ENCODE data around the gene CYP11A1. TPM values are rescaled to one million over a fixed set of nuclear protein-coding genes. Genes with fewer than 3 reads are reported as not detected.

Gene CYP11A1
- total RNA-seq, 2 donors from 2014 or later = not detected

DNA sequence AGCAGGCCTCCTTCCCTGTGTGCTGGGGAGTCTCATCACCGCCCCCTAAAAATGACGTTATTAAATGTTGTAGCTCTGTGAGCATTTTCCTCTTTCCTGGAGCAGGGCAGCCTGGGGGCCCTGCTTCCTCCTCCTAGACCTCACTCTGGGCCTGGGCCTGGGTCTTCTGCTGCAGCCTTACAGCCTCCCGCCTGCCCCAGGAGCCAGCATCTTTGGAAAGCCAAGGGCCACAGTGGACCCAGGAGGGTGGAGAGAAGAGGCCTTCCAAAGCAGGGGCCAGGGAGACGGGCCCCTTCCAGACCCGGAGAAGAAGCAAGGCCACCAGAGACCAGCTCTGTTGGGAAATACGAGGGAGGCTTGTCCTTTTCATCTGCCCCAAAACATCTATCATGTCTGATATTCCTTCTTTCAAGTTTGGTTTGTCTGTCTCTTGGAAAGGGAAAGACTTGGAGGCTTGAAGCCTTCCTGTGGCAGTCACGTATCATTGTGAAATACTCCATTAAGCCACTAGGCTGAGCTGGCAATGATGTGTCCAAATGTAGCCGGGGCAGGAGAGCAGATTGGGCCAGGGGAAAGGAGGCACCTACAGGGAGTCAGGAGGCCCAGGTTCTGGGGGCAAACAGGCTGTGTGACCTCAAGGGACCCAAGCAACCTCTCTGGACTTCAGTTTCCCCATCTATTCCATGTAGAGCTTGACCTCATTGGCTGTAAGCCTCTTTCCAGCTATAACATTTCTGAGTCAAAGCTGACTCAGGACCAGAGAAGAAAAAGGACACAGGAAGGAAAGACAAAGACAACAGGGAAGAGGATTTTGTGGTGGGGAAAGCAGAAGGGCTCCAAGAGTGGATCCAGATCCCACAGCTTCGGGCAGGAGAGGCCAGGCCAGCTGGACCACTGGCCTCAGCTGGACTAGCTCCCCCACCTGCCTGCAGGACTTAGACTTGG lies 31.1 kb downstream of the CYP11A1 start:
- ATAC-seq (ENCODE audit: insufficient number of reproducible peaks, low FRiP score, low read depth) (no peak), DNase-seq (ENCODE audit: low spot score) (no peak)
- H3K4me1 ChIP-seq (ENCODE audit: control insufficient read depth in 1 of 2, low read depth in 2 of 2) = no peaks in the 10 kb centered on the region
- no peaks in the 10 kb centered on the region for H3K36me3 ChIP-seq
- no peak overlapping the region for H3K27ac ChIP-seq
- H3K9me3 ChIP-seq = no peaks in the 10 kb centered on the region
- H3K27me3 ChIP-seq (replicated peaks; ENCODE audit: insufficient read depth) = no peaks in the 10 kb centered on the region
- TF ChIP-seq, protein P1, sequence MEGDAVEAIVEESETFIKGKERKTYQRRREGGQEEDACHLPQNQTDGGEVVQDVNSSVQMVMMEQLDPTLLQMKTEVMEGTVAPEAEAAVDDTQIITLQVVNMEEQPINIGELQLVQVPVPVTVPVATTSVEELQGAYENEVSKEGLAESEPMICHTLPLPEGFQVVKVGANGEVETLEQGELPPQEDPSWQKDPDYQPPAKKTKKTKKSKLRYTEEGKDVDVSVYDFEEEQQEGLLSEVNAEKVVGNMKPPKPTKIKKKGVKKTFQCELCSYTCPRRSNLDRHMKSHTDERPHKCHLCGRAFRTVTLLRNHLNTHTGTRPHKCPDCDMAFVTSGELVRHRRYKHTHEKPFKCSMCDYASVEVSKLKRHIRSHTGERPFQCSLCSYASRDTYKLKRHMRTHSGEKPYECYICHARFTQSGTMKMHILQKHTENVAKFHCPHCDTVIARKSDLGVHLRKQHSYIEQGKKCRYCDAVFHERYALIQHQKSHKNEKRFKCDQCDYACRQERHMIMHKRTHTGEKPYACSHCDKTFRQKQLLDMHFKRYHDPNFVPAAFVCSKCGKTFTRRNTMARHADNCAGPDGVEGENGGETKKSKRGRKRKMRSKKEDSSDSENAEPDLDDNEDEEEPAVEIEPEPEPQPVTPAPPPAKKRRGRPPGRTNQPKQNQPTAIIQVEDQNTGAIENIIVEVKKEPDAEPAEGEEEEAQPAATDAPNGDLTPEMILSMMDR (IDR thresholded peaks at IDR 0.05) = no peak
- no peak overlapping the region for H3K4me3 ChIP-seq

DNA sequence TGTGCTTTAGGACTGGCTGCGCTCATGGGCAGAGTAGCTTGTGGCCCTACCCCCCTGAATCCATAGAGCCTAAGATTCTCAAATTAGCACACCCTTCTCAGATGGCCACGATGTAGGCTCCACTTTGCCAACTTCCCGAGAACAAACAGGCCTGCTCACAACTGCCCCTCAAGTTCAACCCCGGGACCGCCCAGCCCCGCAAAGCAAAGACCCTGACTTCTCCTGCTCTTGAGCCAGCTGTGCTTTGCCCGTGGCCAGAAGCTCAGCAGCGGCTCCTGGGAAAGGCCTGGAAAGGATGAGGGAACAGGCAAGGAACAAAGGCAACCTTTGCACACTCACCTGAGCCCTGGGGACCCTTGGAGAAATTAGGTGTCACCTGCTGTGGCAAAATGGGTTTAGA lies 32.0 kb downstream of the CYP11A1 start:
- Histone ChIP-seq H3K4me3 (no peak overlapping the region), H3K27me3 (replicated peaks; ENCODE audit: insufficient read depth) (no peaks in the 10 kb centered on the region), H3K4me1 (ENCODE audit: control insufficient read depth in 1 of 2, low read depth in 2 of 2) (no peaks in the 10 kb centered on the region), H3K27ac (no peak overlapping the region), H3K36me3 (no peaks in the 10 kb centered on the region), H3K9me3 (no peaks in the 10 kb centered on the region)
- ATAC-seq (ENCODE audit: insufficient number of reproducible peaks, low FRiP score, low read depth) (no peak), DNase-seq (ENCODE audit: low spot score) (no peak)
- TF ChIP-seq, protein P1 (IDR thresholded peaks at IDR 0.05) = no peak

DNA sequence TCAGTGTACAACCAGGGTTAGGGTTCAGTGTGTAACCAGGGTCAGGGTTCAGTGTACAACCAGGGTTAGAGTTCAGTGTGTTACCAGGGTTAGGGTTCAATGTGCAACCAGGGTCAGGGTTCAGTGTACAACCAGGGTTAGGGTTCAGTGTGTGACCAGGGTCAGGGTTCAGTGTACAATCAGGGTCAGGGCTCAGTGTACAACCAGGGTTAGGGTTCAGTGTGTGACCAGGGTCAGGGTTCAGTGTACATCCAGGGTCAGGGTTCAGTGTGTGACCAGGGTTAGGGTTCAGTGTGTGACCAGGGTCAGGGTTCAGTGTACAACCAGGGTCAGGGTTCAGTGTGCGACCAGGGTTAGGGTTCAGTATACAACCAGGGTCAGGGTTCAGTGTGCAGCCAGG lies 33.3 kb downstream of the CYP11A1 start:
- H3K36me3 ChIP-seq = no peaks in the 10 kb centered on the region
- no peak for DNase-seq (ENCODE audit: low spot score)
- TF ChIP-seq, protein P1 (IDR thresholded peaks at IDR 0.05) = no peak
- no peak for ATAC-seq (ENCODE audit: insufficient number of reproducible peaks, low FRiP score, low read depth)
- no peaks in the 10 kb centered on the region for H3K9me3 ChIP-seq
- no peaks in the 10 kb centered on the region for H3K4me1 ChIP-seq (ENCODE audit: control insufficient read depth in 1 of 2, low read depth in 2 of 2)
- no peak overlapping the region for H3K27ac ChIP-seq
- no peak overlapping the region for H3K4me3 ChIP-seq
- no peaks in the 10 kb centered on the region for H3K27me3 ChIP-seq (replicated peaks; ENCODE audit: insufficient read depth)

DNA sequence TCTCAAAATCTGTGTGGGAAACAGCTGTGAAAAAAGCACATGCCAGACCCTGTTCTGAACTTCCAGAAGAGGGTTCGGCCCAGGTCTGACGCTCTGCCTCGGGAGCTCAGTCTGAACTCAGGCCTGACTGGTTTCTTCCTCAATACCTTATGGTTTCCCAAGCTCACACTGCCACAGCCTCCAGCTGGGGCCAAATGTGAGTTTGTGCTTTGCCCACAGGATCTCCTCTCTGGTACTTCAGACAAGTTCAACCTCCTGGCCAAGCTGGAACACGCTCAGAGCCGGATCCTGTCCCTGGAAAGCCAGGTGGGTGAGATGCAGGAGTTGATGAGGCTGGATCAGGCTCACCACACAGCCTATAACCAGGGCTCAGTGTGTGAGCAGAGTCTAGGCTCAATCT lies 33.8 kb downstream of the CYP11A1 start:
- ATAC-seq (ENCODE audit: insufficient number of reproducible peaks, low FRiP score, low read depth) (no peak), DNase-seq (ENCODE audit: low spot score) (no peak)
- Histone ChIP-seq H3K27me3 (replicated peaks; ENCODE audit: insufficient read depth) (no peaks in the 10 kb centered on the region), H3K27ac (no peak overlapping the region), H3K4me1 (ENCODE audit: control insufficient read depth in 1 of 2, low read depth in 2 of 2) (no peaks in the 10 kb centered on the region), H3K9me3 (no peaks in the 10 kb centered on the region), H3K36me3 (no peaks in the 10 kb centered on the region), H3K4me3 (no peak overlapping the region)
- TF ChIP-seq, protein P1 (IDR thresholded peaks at IDR 0.05) = no peak

DNA sequence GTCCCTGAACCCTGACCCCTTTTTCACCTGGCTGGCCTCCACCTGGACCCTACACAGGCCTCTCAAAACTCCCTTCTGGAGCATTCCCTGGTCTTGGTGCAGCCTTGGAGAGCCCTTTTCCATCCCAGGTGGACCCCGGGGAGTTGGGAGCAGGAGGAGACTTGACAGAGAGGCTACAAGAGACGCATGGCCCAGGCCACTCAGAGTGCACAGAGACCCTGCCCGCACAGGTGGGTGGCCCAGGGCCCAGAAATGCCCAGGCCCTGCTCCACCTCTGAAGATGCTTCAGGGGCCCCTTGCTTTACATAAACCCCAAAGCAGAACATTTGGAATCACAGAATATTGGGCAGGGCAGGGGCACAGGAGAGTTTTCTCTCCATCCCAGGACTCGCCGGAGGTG lies 34.4 kb downstream of the CYP11A1 start:
- ATAC-seq (ENCODE audit: insufficient number of reproducible peaks, low FRiP score, low read depth) = no peak
- TF ChIP-seq, protein P1 (IDR thresholded peaks at IDR 0.05) = no peak
- no peaks in the 10 kb centered on the region for H3K36me3 ChIP-seq
- H3K27me3 ChIP-seq (replicated peaks; ENCODE audit: insufficient read depth) = no peaks in the 10 kb centered on the region
- H3K4me1 ChIP-seq (ENCODE audit: control insufficient read depth in 1 of 2, low read depth in 2 of 2) = no peaks in the 10 kb centered on the region
- no peak overlapping the region for H3K27ac ChIP-seq
- H3K9me3 ChIP-seq = no peaks in the 10 kb centered on the region
- no peak for DNase-seq (ENCODE audit: low spot score)
- H3K4me3 ChIP-seq = no peak overlapping the region
